SK-N-SH treated with all-trans-retinoic acid at 6 μM for 48 hours (cell line): ENCODE measurements around the gene G0S2.
"Not testable (repeated sequence)": the region's sequence is repeated elsewhere in the genome, so short reads cannot be mapped to it uniquely, and the experiment has no call there.

Source experiments
- GLIS3 ChIP-seq: fragments of 250-450 bp; sonication (Bioruptor Pico); IDR thresholded peaks from 2 replicates; pipeline ENCODE4 v1.5.0; 2020; ENCODE audit warnings: mild to moderate bottlenecking, moderate library complexity
- PPARA ChIP-seq: fragments of 250-450 bp; sonication (Bioruptor Pico); IDR thresholded peaks from 2 replicates; pipeline ENCODE4 v1.5.0; 2020; ENCODE audit warnings: mild to moderate bottlenecking, borderline replicate concordance
- ZFP30 ChIP-seq: fragments of 450-650 bp; formaldehyde crosslinking; IDR thresholded peaks from 2 replicates; pipeline ENCODE4 v1.5.0; 2022; ENCODE audit warnings: mild to moderate bottlenecking, moderate library complexity
- ZNF565 ChIP-seq: fragments of 450-650 bp; formaldehyde crosslinking; conservative IDR thresholded peaks from 2 replicates; pipeline ENCODE4 v1.5.0; 2020; ENCODE audit warnings: low read depth, mild to moderate bottlenecking, moderate library complexity
- ZNF8 ChIP-seq: fragments of 450-650 bp; formaldehyde crosslinking; IDR thresholded peaks from 2 replicates; pipeline ENCODE4 v1.5.0; 2020; ENCODE audit warnings: mild to moderate bottlenecking, moderate library complexity
- TF ChIP-seq, protein P1 (sequence below): fragments of 250-450 bp; sonication (Bioruptor Pico); IDR thresholded peaks from 2 replicates; pipeline ENCODE4 v1.8.0; 2020; ENCODE audit warnings: mild to moderate bottlenecking, moderate library complexity, borderline replicate concordance

DNA sequence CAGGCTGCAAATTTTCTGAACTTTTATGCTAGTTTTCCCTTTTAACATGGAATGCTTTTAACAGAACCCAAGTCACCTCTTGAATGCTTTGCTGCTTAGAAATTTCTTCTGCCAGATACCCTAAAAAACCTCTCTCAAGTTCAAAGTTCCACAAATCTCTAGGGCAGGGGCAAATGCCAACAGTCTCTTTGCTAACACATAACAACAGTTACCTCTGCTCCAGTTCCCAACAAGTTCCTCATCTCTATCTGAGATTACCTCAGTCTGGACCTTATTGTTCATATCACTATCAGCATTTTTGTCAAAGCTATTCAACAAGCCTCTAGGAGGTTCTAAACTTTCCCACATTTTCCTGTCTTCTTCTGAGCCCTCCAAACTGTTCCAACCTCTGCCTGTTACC, 25.5 kb downstream of the G0S2 start:
- TF ChIP-seq, protein P1, sequence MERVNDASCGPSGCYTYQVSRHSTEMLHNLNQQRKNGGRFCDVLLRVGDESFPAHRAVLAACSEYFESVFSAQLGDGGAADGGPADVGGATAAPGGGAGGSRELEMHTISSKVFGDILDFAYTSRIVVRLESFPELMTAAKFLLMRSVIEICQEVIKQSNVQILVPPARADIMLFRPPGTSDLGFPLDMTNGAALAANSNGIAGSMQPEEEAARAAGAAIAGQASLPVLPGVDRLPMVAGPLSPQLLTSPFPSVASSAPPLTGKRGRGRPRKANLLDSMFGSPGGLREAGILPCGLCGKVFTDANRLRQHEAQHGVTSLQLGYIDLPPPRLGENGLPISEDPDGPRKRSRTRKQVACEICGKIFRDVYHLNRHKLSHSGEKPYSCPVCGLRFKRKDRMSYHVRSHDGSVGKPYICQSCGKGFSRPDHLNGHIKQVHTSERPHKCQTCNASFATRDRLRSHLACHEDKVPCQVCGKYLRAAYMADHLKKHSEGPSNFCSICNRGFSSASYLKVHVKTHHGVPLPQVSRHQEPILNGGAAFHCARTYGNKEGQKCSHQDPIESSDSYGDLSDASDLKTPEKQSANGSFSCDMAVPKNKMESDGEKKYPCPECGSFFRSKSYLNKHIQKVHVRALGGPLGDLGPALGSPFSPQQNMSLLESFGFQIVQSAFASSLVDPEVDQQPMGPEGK: not testable (repeated sequence)
- TF ChIP-seq GLIS3 (CRISPR knock-in tag); ZFP30; ZNF565; PPARA (CRISPR knock-in tag); ZNF8 (CRISPR knock-in tag): not testable (repeated sequence)
